ENCODE results near the gene TTLL6.

GRCh38 chr17:48753794-48754499 is 63.1 kb downstream of the TTLL6 start:
- TF ChIP-seq POLR2A (IDR thresholded peaks at IDR 0.05) (no peak), CTCF (IDR thresholded peaks at IDR 0.05) (no peak)

All from thyroid gland (tissue), 4 donors.